Measurements from ENCODE around the gene IQSEC1. TPM values are rescaled to one million over a fixed set of nuclear protein-coding genes. Genes with fewer than 3 reads are reported as not detected.

Gene IQSEC1
- total RNA-seq, 1 experiment from 2014 or later: 28.1 TPM

DNA sequence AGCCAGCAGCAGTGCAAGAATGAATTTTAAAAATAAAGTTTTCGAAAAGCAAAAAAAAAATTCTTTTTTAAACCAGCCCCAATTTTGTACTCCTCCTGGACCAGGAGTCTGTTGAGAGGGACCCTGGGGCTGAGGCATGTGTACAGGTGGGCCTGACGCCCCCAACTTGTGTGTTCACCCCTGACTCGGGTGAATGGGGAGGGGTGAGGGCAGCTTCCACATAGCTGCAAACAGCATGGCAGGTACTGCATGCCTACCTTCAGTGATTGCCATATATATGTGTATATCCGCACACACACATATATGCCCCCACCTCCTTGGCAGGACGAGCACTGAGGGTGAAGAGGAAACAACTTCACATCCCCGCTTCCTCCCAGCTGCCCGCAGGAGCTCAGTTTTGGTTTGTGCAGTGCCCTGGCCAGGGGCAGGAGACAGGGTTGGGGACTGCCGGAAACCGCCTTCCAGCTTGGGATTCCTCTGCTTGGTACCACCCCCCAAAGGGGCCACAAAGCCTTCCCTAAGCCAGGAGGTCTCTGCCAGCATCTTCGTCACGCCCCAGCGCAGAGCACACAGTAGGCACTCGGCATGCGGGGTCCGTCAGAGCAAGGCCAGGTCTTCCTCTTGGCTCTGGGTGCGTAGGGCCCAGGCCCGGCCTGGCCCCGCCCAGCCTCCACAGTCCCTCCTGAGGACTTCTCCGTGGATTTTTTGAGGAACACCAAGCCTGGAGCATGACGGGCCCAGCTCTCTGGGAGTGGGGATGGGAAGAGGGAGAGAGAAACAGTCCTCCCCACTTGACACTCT, 170.0 kb downstream of the IQSEC1 start (continued):
- TF ChIP-seq, protein P1, sequence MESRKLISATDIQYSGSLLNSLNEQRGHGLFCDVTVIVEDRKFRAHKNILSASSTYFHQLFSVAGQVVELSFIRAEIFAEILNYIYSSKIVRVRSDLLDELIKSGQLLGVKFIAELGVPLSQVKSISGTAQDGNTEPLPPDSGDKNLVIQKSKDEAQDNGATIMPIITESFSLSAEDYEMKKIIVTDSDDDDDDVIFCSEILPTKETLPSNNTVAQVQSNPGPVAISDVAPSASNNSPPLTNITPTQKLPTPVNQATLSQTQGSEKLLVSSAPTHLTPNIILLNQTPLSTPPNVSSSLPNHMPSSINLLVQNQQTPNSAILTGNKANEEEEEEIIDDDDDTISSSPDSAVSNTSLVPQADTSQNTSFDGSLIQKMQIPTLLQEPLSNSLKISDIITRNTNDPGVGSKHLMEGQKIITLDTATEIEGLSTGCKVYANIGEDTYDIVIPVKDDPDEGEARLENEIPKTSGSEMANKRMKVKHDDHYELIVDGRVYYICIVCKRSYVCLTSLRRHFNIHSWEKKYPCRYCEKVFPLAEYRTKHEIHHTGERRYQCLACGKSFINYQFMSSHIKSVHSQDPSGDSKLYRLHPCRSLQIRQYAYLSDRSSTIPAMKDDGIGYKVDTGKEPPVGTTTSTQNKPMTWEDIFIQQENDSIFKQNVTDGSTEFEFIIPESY (IDR thresholded peaks at IDR 0.05; ENCODE audit: extremely low read depth, insufficient replicate concordance, low read length): no peak
- TF ChIP-seq POLR2AphosphoS5 (IDR thresholded peaks at IDR 0.05; ENCODE audit: low read depth, low read length): no peak

DNA sequence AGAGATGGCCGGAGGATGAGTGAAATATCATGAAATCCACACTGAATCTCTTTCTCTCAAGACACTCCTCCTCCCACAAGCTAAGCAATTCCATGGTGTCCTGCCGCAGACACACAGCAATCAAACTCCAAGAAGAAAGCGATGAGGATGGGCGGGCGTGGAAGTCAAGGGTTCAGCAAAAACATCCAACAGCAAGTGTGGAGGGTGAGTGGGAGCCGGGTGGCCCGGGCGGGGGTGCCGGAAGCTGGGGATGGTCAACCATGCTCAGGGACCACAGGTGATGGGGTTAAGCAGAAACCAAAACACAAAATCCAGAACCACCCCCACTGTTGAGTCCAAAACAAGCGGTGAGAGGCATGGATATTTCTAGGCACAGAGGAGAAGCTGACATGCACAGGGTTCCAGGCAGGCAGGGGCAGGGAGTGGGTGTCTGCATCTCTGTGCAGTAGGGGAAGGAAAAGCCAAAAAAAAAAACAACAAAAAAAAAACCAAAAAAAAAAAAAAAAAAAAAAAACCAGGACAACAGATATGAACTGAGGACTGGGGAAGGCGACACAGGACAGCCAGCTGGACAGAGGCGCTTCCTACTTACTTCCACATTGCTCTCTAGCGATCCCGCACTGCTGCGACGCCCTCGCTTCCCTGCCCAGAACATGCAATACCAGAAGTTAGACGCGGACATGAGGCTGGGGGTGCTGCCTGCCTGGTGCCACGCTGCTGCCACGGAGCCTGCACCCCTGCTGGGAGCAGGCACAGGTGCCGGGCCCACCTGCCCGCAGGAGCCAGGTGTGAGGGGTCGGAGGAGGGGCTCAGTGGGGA, 170.8 kb downstream of the IQSEC1 start:
- Histone ChIP-seq H3K79me2 (ENCODE audit: insufficient read depth, low read length) (no peaks in the 10 kb centered on the region), H3K4me3 (replicated peaks in 1 of 2; ENCODE audit: low read depth in 1 of 2, low read length in 2 of 2) (no peak overlapping the region), H3K27me3 (ENCODE audit: insufficient read depth, low read length) (no peaks in the 10 kb centered on the region), H3K27ac (ENCODE audit: low read depth, low read length) (no peak overlapping the region), H3K4me1 (ENCODE audit: control insufficient read depth in 1 of 2, insufficient read depth in 2 of 2, low read length in 2 of 2) (no peaks in the 10 kb centered on the region), H2AFZ (ENCODE audit: low read depth, low read length, poor library complexity, severe bottlenecking) (no peak overlapping the region), H3K4me2 (ENCODE audit: low read length) (no peak overlapping the region), H3K9me3 (ENCODE audit: control insufficient read depth in 1 of 2, insufficient read depth in 1 of 2, low read depth in 1 of 2, low read length in 2 of 2) (no peaks in the 10 kb centered on the region), H4K20me1 (ENCODE audit: insufficient read depth) (no peaks in the 10 kb centered on the region), H3K9me2 (ENCODE audit: insufficient read depth) (no peaks in the 10 kb centered on the region), H3K9ac (ENCODE audit: low read length) (no peak overlapping the region), H3K36me3 (ENCODE audit: control insufficient read depth in 1 of 2, insufficient read depth in 2 of 2, low read length in 2 of 2) (peaks cover 0 to 2% of the 10 kb centered on the region in 2 experiments; a peak in 1 of 4 replicates)
- POLR2A ChIA-PET: no interaction called here
- intact Hi-C loops (cut with micrococcal nuclease): no loop called here
- CTCF ChIA-PET: no interaction called here
- DNase-seq (ENCODE audit: low read depth, low spot score) (no peak), ATAC-seq (no peak)
- RAD21 ChIA-PET (ENCODE audit: low non-redundant PET in 1 of 2, low total read pairs in 2 of 2, uncharacterized antibody in 2 of 2, unreplicated experiment in 2 of 2): no interaction called here
- no TSS peak for BruUV-seq (replicated peaks)
- no peak for TF ChIP-seq SRF (IDR thresholded peaks at IDR 0.05; ENCODE audit: low read depth)
- no peak for TF ChIP-seq TCF7L2 (IDR thresholded peaks at IDR 0.05; ENCODE audit: borderline replicate concordance, extremely low read depth, insufficient read depth, insufficient read length)
- no peak for TF ChIP-seq EZH2 (IDR thresholded peaks at IDR 0.05)
- TF ChIP-seq SP1 (IDR thresholded peaks at IDR 0.05; ENCODE audit: low read depth): no peak
- TF ChIP-seq FOSL1 (IDR thresholded peaks at IDR 0.05; ENCODE audit: low read depth): no peak
- TF ChIP-seq, protein P2, sequence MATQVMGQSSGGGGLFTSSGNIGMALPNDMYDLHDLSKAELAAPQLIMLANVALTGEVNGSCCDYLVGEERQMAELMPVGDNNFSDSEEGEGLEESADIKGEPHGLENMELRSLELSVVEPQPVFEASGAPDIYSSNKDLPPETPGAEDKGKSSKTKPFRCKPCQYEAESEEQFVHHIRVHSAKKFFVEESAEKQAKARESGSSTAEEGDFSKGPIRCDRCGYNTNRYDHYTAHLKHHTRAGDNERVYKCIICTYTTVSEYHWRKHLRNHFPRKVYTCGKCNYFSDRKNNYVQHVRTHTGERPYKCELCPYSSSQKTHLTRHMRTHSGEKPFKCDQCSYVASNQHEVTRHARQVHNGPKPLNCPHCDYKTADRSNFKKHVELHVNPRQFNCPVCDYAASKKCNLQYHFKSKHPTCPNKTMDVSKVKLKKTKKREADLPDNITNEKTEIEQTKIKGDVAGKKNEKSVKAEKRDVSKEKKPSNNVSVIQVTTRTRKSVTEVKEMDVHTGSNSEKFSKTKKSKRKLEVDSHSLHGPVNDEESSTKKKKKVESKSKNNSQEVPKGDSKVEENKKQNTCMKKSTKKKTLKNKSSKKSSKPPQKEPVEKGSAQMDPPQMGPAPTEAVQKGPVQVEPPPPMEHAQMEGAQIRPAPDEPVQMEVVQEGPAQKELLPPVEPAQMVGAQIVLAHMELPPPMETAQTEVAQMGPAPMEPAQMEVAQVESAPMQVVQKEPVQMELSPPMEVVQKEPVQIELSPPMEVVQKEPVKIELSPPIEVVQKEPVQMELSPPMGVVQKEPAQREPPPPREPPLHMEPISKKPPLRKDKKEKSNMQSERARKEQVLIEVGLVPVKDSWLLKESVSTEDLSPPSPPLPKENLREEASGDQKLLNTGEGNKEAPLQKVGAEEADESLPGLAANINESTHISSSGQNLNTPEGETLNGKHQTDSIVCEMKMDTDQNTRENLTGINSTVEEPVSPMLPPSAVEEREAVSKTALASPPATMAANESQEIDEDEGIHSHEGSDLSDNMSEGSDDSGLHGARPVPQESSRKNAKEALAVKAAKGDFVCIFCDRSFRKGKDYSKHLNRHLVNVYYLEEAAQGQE (IDR thresholded peaks at IDR 0.05; ENCODE audit: low read depth): no peak
- TF ChIP-seq ZNF274 (IDR thresholded peaks at IDR 0.05; ENCODE audit: low read depth, low read length): no peak
- TF ChIP-seq, protein P3, sequence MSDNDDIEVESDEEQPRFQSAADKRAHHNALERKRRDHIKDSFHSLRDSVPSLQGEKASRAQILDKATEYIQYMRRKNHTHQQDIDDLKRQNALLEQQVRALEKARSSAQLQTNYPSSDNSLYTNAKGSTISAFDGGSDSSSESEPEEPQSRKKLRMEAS (IDR thresholded peaks at IDR 0.05): no peak
- no peak for TF ChIP-seq POLR2A (IDR thresholded peaks at IDR 0.05; ENCODE audit: borderline replicate concordance, extremely low read depth, insufficient read depth, insufficient read length)
- no peak for TF ChIP-seq RAD21 (IDR thresholded peaks at IDR 0.05; ENCODE audit: low read depth)
- TF ChIP-seq, protein P1 (IDR thresholded peaks at IDR 0.05; ENCODE audit: extremely low read depth, insufficient replicate concordance, low read length): no peak
- TF ChIP-seq EGR1 (IDR thresholded peaks at IDR 0.05; ENCODE audit: low read depth): no peak
- no peak for TF ChIP-seq CEBPB (IDR thresholded peaks at IDR 0.05; ENCODE audit: low read depth)
- no peak for TF ChIP-seq CBX3 (IDR thresholded peaks at IDR 0.05; ENCODE audit: low read depth)
